ENCODE data around the gene L2HGDH.

GRCh38 chr14:50225067-50225973 lies 86.7 kb downstream of the L2HGDH start:
- TF ChIP-seq CTCF (IDR thresholded peaks at IDR 0.05): no peak
- TF ChIP-seq POLR2A (IDR thresholded peaks at IDR 0.05): no peak
